HepG2 (cell line): ENCODE results near the gene TLX3. TPM values are rescaled to one million over a fixed set of nuclear protein-coding genes. Genes with fewer than 3 reads are reported as not detected.

Source experiments
- ATAC-seq: fragments of 200-7000 bp; cut with Tn5 transposase; 3 replicates; pipeline ENCODE4 v1.9.1; 2020; ENCODE audit warnings: mild to moderate bottlenecking, moderate library complexity
- BruUV-seq: library from RNA; stranded (reverse); fragments of 400-500 nt; replicated peaks from 2 replicates; lab custom pipeline; 2021; lab: Mats Ljungman, UMichigan
- CTCF ChIA-PET: fragments of 300-600 bp; formaldehyde crosslinking; extraction: SDS; loops from one replicate; lab custom pipeline; 2021; ENCODE audit warnings: low total read pairs, inconsistent platforms, low intra/inter-chr PET ratio; lab: Yijun Ruan, JAX
- POLR2A ChIA-PET: fragments of 350-600 bp; sonication (Branson Sonifier 250); formaldehyde crosslinking; loops from one replicate; lab custom pipeline; 2020; ENCODE audit warnings: antibody characterized with exemption, inconsistent platforms; lab: Yijun Ruan, JAX
- DNase-seq: peaks from one replicate; pipeline ENCODE4 v3.0.0-alpha.2; 2015; ENCODE audit warnings: low spot score
- FAIRE-seq: peaks from 3 replicates; lab custom pipeline; 2011; peaks lifted over from hg19 to GRCh38; lab: Jason Lieb, UNC
- H2AFZ ChIP-seq: one replicate; pipeline ENCODE4 v1.6.1; 2011; ENCODE audit warnings: low read length, inconsistent platforms
- H3K27ac ChIP-seq: fragments of 300-600 bp; 3 replicates; pipeline ENCODE4 v1.8.0; 2011; ENCODE audit warnings: mixed run types, mild to moderate bottlenecking, mixed read lengths, low read length, inconsistent platforms; ENCODE audit not compliant: insufficient read depth; ENCODE audit errors: extremely low read length
- H3K27me3 ChIP-seq, 2 experiments: fragments of 200-600 bp in 1 of 2; 2 replicates in 1 of 2; 3 replicates in 1 of 2; pipeline versions ENCODE4 v1.6.0 to v1.8.0; 2011; ENCODE audit warnings: low read length in 2 of 2, mild to moderate bottlenecking in 2 of 2, moderate library complexity in 2 of 2, inconsistent platforms in 1 of 2; ENCODE audit not compliant: insufficient read depth in 2 of 2, control insufficient read depth in 1 of 2
- H3K36me3 ChIP-seq, 2 experiments: fragments of 200-600 bp in 1 of 2; replicated peaks in 1 of 2; 2 replicates in 1 of 2; 3 replicates in 1 of 2; pipeline versions ENCODE4 v1.5.1 to v1.8.0; 2011; ENCODE audit warnings: low read length in 2 of 2, inconsistent platforms in 1 of 2; ENCODE audit not compliant: insufficient read depth in 2 of 2, control insufficient read depth in 1 of 2
- H3K4me1 ChIP-seq: 2 replicates; pipeline ENCODE4 v1.5.1; 2012; ENCODE audit warnings: low read length, inconsistent platforms; ENCODE audit not compliant: insufficient read depth
- H3K4me2 ChIP-seq: 2 replicates; pipeline ENCODE4 v1.6.0; 2011; ENCODE audit warnings: low read depth, low read length, inconsistent platforms
- H3K4me3 ChIP-seq, 3 experiments: fragments of 200-600 bp in 1 of 3; sonication (generic), shearing (Covaris generic) in 1 of 3; replicated peaks in 1 of 3; 2 replicates each; pipeline ENCODE4 v1.5.1; 2011 to 2016; ENCODE audit warnings: low read length in 3 of 3, inconsistent platforms in 2 of 3, low read depth in 2 of 3, mild to moderate bottlenecking in 2 of 3, control low read depth in 1 of 3, mixed read lengths in 1 of 3; ENCODE audit not compliant: insufficient read depth in 1 of 3
- H3K79me2 ChIP-seq: one replicate; pipeline ENCODE4 v1.6.1; 2011; ENCODE audit warnings: low read length, inconsistent platforms; ENCODE audit not compliant: insufficient read depth
- H3K9ac ChIP-seq: 2 replicates; pipeline ENCODE4 v1.6.0; 2011; ENCODE audit warnings: mild to moderate bottlenecking, low read depth, low read length, inconsistent platforms; ENCODE audit not compliant: insufficient read depth
- H3K9me3 ChIP-seq: 2 replicates; pipeline ENCODE4 v1.5.1; 2012; ENCODE audit warnings: mild to moderate bottlenecking, low read length
- H4K20me1 ChIP-seq: 2 replicates; pipeline ENCODE4 v1.6.0; 2011; ENCODE audit warnings: inconsistent platforms, mild to moderate bottlenecking, low read length, moderate library complexity; ENCODE audit not compliant: insufficient read depth
- ARID3A ChIP-seq: IDR thresholded peaks from 2 replicates; pipeline ENCODE4 v1.6.1; 2012; ENCODE audit warnings: low read depth, low read length, improper control_type of control experiment
- DMTF1 ChIP-seq: sonication (generic); formaldehyde crosslinking; IDR thresholded peaks from 2 replicates; pipeline ENCODE4 v1.4.0; 2020; ENCODE audit warnings: mild to moderate bottlenecking, missing genetic modification reagents
- JUND ChIP-seq: sonication (generic); formaldehyde crosslinking; IDR thresholded peaks from 2 replicates; pipeline ENCODE4 v1.8.0; 2022; ENCODE audit warnings: mild to moderate bottlenecking, missing genetic modification reagents
- MEIS1 ChIP-seq: sonication (generic); formaldehyde crosslinking; IDR thresholded peaks from 2 replicates; pipeline ENCODE4 v1.9.0; 2021; ENCODE audit warnings: mild to moderate bottlenecking, missing genetic modification reagents, moderate library complexity, borderline replicate concordance
- RELA ChIP-seq: sonication (generic); formaldehyde crosslinking; IDR thresholded peaks from 2 replicates; pipeline ENCODE4 v1.4.0; 2020; ENCODE audit warnings: missing genetic modification reagents
- SRSF4 ChIP-seq: fragments of 200-400 bp; formaldehyde crosslinking; IDR thresholded peaks from one replicate; pipeline ENCODE4 v1.6.1; 2018; ENCODE audit warnings: mild to moderate bottlenecking, low read depth, low read length, moderate library complexity; ENCODE audit not compliant: poor library complexity, severe bottlenecking
- ZBTB34 ChIP-seq: sonication (generic); formaldehyde crosslinking; IDR thresholded peaks from 2 replicates; pipeline ENCODE4 v1.8.0; 2022; ENCODE audit warnings: mild to moderate bottlenecking, missing genetic modification reagents
- ZBTB38 ChIP-seq: sonication (generic); formaldehyde crosslinking; IDR thresholded peaks from 2 replicates; pipeline ENCODE4 v1.5.1; 2020; ENCODE audit warnings: mild to moderate bottlenecking, missing genetic modification reagents
- ZNF10 ChIP-seq: sonication (generic); formaldehyde crosslinking; IDR thresholded peaks from 2 replicates; pipeline ENCODE4 v1.4.0; 2020; ENCODE audit warnings: mild to moderate bottlenecking, low read depth, missing genetic modification reagents, borderline replicate concordance
- ZNF777 ChIP-seq: sonication (generic); formaldehyde crosslinking; IDR thresholded peaks from 2 replicates; pipeline ENCODE4 v1.4.0; 2020; ENCODE audit warnings: missing genetic modification reagents
- ZNF781 ChIP-seq: sonication (generic); formaldehyde crosslinking; IDR thresholded peaks from 2 replicates; pipeline ENCODE4 v1.5.1; 2020; ENCODE audit warnings: borderline replicate concordance, mild to moderate bottlenecking, missing genetic modification reagents; ENCODE audit errors: not compliant biosample characterization
- WGBS: methylation state at CpG from one replicate; pipeline ENCODE4 v1.1.6; 2017; ENCODE audit warnings: low lambda C conversion rate; 5-methylcytosine and 5-hydroxymethylcytosine counted together
- in situ Hi-C: cut with HindIII; loops from 2 replicates; pipeline ENCODE4 v1.10.0; 2017; ENCODE audit warnings: low pct_unique_long_range_greater_than_20kb; ENCODE audit not compliant: extremely low pct_ligation_motif_present
- intact Hi-C: fragments of 100-400 bp; cut with micrococcal nuclease; formaldehyde crosslinking; loops from one replicate; pipeline ENCODE4 v1.10.0; 2022; ENCODE audit not compliant: unreplicated experiment
- polyA plus RNA-seq, 8 experiments: library from polyadenylated mRNA; depleted of rRNA in 3 of 8; stranded (reverse) in 7 of 8; unstranded in 1 of 8; fragments of >200 nt; fragmentation: Illumina TruSeq in 4 of 8; extraction: Trizol in 4 of 8; gene quantifications; 2 replicates each; pipeline versions ENCODE4 v1.2.1 to v1.2.3, GENCODE V29; 2011 to 2016; ENCODE audit warnings: low read depth in 4 of 8, missing spikeins in 1 of 8, mixed read lengths in 1 of 8; ENCODE audit not compliant: insufficient read depth in 1 of 8
- total RNA-seq, 5 experiments: library from RNA; depleted of rRNA; stranded (reverse); fragments of >200 nt; fragmentation: Illumina TruSeq; extraction: Trizol; gene quantifications; 2 replicates each; pipeline ENCODE4 v1.2.3, GENCODE V29; 2016; ENCODE audit warnings: low read depth in 1 of 5
- TF ChIP-seq, protein P1 (sequence below): sonication (generic); formaldehyde crosslinking; IDR thresholded peaks from 2 replicates; pipeline ENCODE4 v1.5.1; 2020; ENCODE audit warnings: mild to moderate bottlenecking, missing genetic modification reagents, borderline replicate concordance

The TLX3 gene
- total and polyA plus RNA-seq, 2 of the 13 experiments (the other 11 are each of a cell fraction or from before 2014, with no cell fraction given), result not detected

DNA sequence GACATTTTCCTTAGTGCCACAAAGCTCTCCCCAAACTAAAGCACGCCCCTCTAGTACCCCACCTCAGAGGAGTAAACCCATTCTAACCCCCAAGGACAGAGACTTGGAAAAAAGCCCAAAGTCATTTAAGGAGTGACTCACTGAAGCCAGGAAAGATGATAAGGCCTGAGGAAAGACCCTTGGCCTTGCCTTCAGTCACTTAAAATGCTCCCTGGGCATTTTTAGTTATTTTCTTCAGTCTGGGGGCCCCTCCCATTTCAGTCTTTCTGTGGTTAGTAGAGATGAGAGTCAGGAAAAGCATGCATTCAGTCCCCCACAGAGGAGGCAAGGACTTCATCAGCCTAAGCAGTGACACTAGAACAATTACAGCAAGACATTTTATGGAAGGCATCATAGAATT is 13.7 kb upstream of the TLX3 start:
- no peaks in the 10 kb centered on the region for H3K4me1 ChIP-seq
- H2AFZ ChIP-seq, result no peak overlapping the region
- DNase-seq (no peak), ATAC-seq (no peak), FAIRE-seq (no peak)
- H3K27ac ChIP-seq, result no peak overlapping the region
- no peak overlapping the region for H3K9ac ChIP-seq
- ChIA-PET CTCF (no interaction called here), POLR2A (no interaction called here)
- H4K20me1 ChIP-seq, result no peaks in the 10 kb centered on the region
- no peak overlapping the region for H3K4me3 ChIP-seq
- in situ Hi-C loops (no loop called here), intact Hi-C loops (no loop called here)
- H3K27me3 ChIP-seq, result peaks cover 0 to under 1% of the 10 kb centered on the region in 2 experiments; a peak in 1 of 5 replicates
- TF ChIP-seq JUND (CRISPR knock-in tag) (no peak), SRSF4 (no peak), ZNF781 (no peak)
- 0% methylated on average over 1 of the region's 1 CpG for WGBS
- no peaks in the 10 kb centered on the region for H3K36me3 ChIP-seq
- no TSS peak for BruUV-seq
- no peaks in the 10 kb centered on the region for H3K9me3 ChIP-seq
- no peak overlapping the region for H3K4me2 ChIP-seq
- H3K79me2 ChIP-seq, result no peaks in the 10 kb centered on the region

DNA sequence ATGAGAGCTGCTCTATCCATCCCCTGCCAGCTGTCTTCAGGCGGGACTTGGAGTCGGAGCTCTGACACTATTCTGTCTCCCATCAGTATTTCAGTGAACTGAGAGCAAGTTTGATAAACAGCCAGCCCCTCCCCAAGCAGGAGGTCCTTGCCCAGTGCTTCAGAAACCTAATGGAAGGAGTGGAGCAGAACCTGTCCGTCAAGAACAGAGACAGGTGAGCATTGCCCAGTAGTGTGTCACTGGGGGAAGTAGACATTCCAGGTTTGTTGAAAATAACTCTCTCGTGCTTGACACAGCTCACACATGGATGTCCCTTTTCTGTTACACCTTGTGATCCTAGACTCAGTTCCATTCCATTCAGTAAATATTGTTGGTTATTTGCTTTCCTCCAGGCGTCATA is 13.2 kb upstream of the TLX3 start:
- intact Hi-C loops, result no loop called here
- WGBS, result 4% methylated on average over 5 of the region's 5 CpGs
- DNase-seq, result no peak
- no peak overlapping the region for H3K9ac ChIP-seq
- H3K27me3 ChIP-seq, result peaks cover 0 to 3% of the 10 kb centered on the region in 2 experiments; a peak in 1 of 5 replicates
- no peaks in the 10 kb centered on the region for H3K79me2 ChIP-seq
- in situ Hi-C loops, result no loop called here
- no peak overlapping the region for H2AFZ ChIP-seq
- CTCF ChIA-PET, result no interaction called here
- POLR2A ChIA-PET, result no interaction called here
- H3K4me3 ChIP-seq, result no peak overlapping the region
- H3K4me2 ChIP-seq, result no peak overlapping the region
- H4K20me1 ChIP-seq, result no peaks in the 10 kb centered on the region
- no peak for FAIRE-seq
- no peak for ATAC-seq
- no peaks in the 10 kb centered on the region for H3K9me3 ChIP-seq
- no TSS peak for BruUV-seq
- H3K36me3 ChIP-seq, result no peaks in the 10 kb centered on the region
- no peaks in the 10 kb centered on the region for H3K4me1 ChIP-seq
- H3K27ac ChIP-seq, result no peak overlapping the region
- TF ChIP-seq ZNF10, result no peak
- TF ChIP-seq ZBTB34 (CRISPR knock-in tag), result no peak
- no peak for TF ChIP-seq ARID3A
- no peak for TF ChIP-seq RELA (CRISPR knock-in tag)
- TF ChIP-seq, protein P1, sequence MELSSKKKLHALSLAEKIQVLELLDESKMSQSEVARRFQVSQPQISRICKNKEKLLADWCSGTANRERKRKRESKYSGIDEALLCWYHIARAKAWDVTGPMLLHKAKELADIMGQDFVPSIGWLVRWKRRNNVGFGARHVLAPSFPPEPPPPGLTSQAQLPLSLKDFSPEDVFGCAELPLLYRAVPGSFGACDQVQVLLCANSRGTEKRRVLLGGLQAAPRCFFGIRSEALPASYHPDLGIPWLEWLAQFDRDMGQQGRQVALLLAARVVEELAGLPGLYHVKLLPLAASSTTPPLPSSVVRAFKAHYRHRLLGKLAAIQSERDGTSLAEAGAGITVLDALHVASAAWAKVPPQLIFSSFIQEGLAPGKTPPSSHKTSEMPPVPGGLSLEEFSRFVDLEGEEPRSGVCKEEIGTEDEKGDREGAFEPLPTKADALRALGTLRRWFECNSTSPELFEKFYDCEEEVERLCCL (CRISPR knock-in tag), result no peak
- TF ChIP-seq DMTF1, result no peak
- TF ChIP-seq ZNF777 (CRISPR knock-in tag), result no peak
- TF ChIP-seq MEIS1 (CRISPR knock-in tag), result no peak
- TF ChIP-seq ZBTB38 (CRISPR knock-in tag), result no peak
